Measurements from ENCODE around the gene CRB2. TPM values are rescaled to one million over a fixed set of nuclear protein-coding genes. Genes with fewer than 3 reads are reported as not detected.

The CRB2 gene
- total RNA-seq, 6 experiments from 2014 or later, result not detected

DNA sequence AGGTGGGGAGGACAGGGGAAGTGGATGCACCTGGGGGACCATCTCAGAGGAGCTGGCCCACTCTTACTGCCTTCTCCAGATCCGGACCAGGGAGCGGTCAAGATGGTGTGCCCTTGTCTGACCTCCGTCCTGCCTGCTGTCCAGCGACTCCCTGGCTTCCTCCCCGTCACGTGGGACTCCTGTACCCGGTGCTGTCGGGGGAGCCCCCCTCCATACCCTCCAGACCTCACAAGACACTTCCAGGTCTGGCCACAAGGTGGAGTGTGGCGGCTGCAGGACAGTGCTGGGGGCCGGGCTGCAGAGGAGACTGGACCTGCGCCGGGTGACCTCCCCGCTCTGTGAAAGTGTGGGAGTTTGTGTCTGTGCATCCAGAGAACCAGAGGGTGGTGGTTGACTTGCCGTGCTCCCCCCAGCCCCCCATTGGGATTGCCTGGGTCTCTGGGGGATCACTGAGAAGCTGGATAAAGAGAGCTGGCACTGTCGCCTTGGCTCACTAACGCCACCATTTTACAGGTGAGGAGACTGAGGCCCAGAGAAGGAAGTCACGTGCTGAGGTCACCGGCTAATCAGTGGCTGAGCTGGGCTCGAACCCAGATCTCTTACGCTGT is 1.9 kb upstream of the CRB2 start:
- no peak overlapping the region for H3K4me3 ChIP-seq
- H3K9me3 ChIP-seq, result no peaks in the 10 kb centered on the region
- peak; percentile 68 to 78 (median 73) for ATAC-seq
- intact Hi-C loops (cut with DNase I), result no loop called here
- peak in 2 of 3 donors; percentile 61 to 65 for DNase-seq
- H3K4me1 ChIP-seq, result peaks cover 0 to 9% (median 0%) of the 10 kb centered on the region in 4 donors
- no peak overlapping the region for H3K27ac ChIP-seq
- TF ChIP-seq POLR2A (IDR thresholded peaks at IDR 0.05) (no peak), CTCF (IDR thresholded peaks at IDR 0.05) (peak; percentile 71 to 82 (median 77))
- WGBS (ENCODE audit: insufficient coverage, low coverage, low lambda C conversion rate, missing lambda C conversion rate), result 3% methylated on average over 7 of the region's 20 CpGs
- H3K27me3 ChIP-seq, result no peaks in the 10 kb centered on the region
- no peaks in the 10 kb centered on the region for H3K36me3 ChIP-seq

- 26% methylated on average over 4 of the region's 9 CpGs for WGBS (ENCODE audit: insufficient coverage, low coverage, low lambda C conversion rate, missing lambda C conversion rate)
- no peak overlapping the region for H3K27ac ChIP-seq
- H3K4me1 ChIP-seq, result peaks cover 0 to 6% (median 0%) of the 10 kb centered on the region in 4 donors
- ATAC-seq (no peak), DNase-seq (no peak)
- TF ChIP-seq CTCF (IDR thresholded peaks at IDR 0.05), result no peak
- no peak for TF ChIP-seq POLR2A (IDR thresholded peaks at IDR 0.05)
- no peaks in the 10 kb centered on the region for H3K27me3 ChIP-seq
- H3K4me3 ChIP-seq, result no peak overlapping the region
- intact Hi-C loops (cut with DNase I), result no loop called here
- H3K36me3 ChIP-seq, result no peaks in the 10 kb centered on the region
- H3K9me3 ChIP-seq, result no peaks in the 10 kb centered on the region
Measured at GRCh38 chr9:123354806-123355508, 1.0 kb upstream of the CRB2 start.

- Histone ChIP-seq H3K36me3 (no peaks in the 10 kb centered on the region), H3K4me1 (peaks cover 0 to 6% (median 0%) of the 10 kb centered on the region in 4 donors), H3K27ac (no peak overlapping the region), H3K4me3 (no peak overlapping the region), H3K9me3 (no peaks in the 10 kb centered on the region), H3K27me3 (no peaks in the 10 kb centered on the region)
- WGBS (ENCODE audit: insufficient coverage, low coverage, low lambda C conversion rate, missing lambda C conversion rate), result 52% methylated on average over 3 of the region's 19 CpGs
- ATAC-seq (no peak), DNase-seq (no peak)
- intact Hi-C loops (cut with DNase I), result no loop called here
- TF ChIP-seq CTCF (IDR thresholded peaks at IDR 0.05) (no peak), POLR2A (IDR thresholded peaks at IDR 0.05) (no peak)
Measured at GRCh38 chr9:123356851-123357742, 1.1 kb downstream of the CRB2 start.

GRCh38 chr9:123357743-123358059 is 1.7 kb downstream of the CRB2 start:
- H3K27ac ChIP-seq, result no peak overlapping the region
- H3K4me1 ChIP-seq, result peaks cover 0 to 6% (median 0%) of the 10 kb centered on the region in 4 donors
- no peaks in the 10 kb centered on the region for H3K36me3 ChIP-seq
- DNase-seq, result no peak
- no peak for TF ChIP-seq POLR2A (IDR thresholded peaks at IDR 0.05)
- no peak for TF ChIP-seq CTCF (IDR thresholded peaks at IDR 0.05)
- no peak overlapping the region for H3K4me3 ChIP-seq
- no peaks in the 10 kb centered on the region for H3K27me3 ChIP-seq
- no peaks in the 10 kb centered on the region for H3K9me3 ChIP-seq
- no CpG with 5 or more reads among the region's 2 CpGs for WGBS (ENCODE audit: insufficient coverage, low coverage, low lambda C conversion rate, missing lambda C conversion rate)
- intact Hi-C loops (cut with DNase I), result no loop called here
- no peak for ATAC-seq
